ENCODE measurements around the gene USP12.

The USP12 gene

GRCh38 chr13:27065582-27065981 is 106.0 kb downstream of the USP12 start:
- DNase-seq, result no peak

GRCh38 chr13:27064252-27064995 is 107.2 kb downstream of the USP12 start:
- no peak for DNase-seq

- no peak for DNase-seq
These were observed 113.8 kb downstream of the USP12 start for GRCh38 chr13:27057817-27058216.

- no peak for DNase-seq
These were observed 116.1 kb downstream of the USP12 start for GRCh38 chr13:27055526-27055925.

GRCh38 chr13:27054760-27055159 is 116.9 kb downstream of the USP12 start:
- no peak for DNase-seq

- DNase-seq, result no peak
These were observed 117.6 kb downstream of the USP12 start for GRCh38 chr13:27053902-27054595.

GRCh38 chr13:27053210-27053884 is 118.3 kb downstream of the USP12 start:
- no peak for DNase-seq

- no peak for DNase-seq
These were observed 118.9 kb downstream of the USP12 start for GRCh38 chr13:27052551-27053208.

- DNase-seq, result no peak
These were observed 124.5 kb downstream of the USP12 start for GRCh38 chr13:27047081-27047480.

- DNase-seq, result no peak
These were observed 126.6 kb downstream of the USP12 start for GRCh38 chr13:27044837-27045570.

- DNase-seq, result no peak
These were observed 128.6 kb downstream of the USP12 start for GRCh38 chr13:27043013-27043412.

- DNase-seq, result no peak
These were observed 130.3 kb downstream of the USP12 start for GRCh38 chr13:27041341-27041740.

GRCh38 chr13:27040826-27041108 is 130.8 kb downstream of the USP12 start:
- DNase-seq, result no peak

GRCh38 chr13:27039171-27039701 is 132.4 kb downstream of the USP12 start:
- no peak for DNase-seq

GRCh38 chr13:27038323-27038722 is 133.3 kb downstream of the USP12 start:
- DNase-seq, result no peak

- no peak for DNase-seq
These were observed 134.0 kb downstream of the USP12 start for GRCh38 chr13:27037571-27037970.

- no peak for DNase-seq
These were observed 134.4 kb downstream of the USP12 start for GRCh38 chr13:27037171-27037570.

GRCh38 chr13:27036236-27036981 is 135.2 kb downstream of the USP12 start:
- DNase-seq, result no peak

GRCh38 chr13:27035892-27036235 is 135.7 kb downstream of the USP12 start:
- no peak for DNase-seq

- no peak for DNase-seq
These were observed 136.9 kb downstream of the USP12 start for GRCh38 chr13:27034678-27035111.

GRCh38 chr13:27028683-27029480 is 142.7 kb downstream of the USP12 start:
- no peak for DNase-seq

Measured in NCI-H187 (cell line).